Measurements from ENCODE around the gene ETS2.

Gene ETS2

GRCh38 chr21:38863843-38864363, 58.2 kb downstream of the ETS2 start:
- no peak for DNase-seq

- DNase-seq = no peak
Measured at GRCh38 chr21:38864964-38865363, 59.2 kb downstream of the ETS2 start.

- no peak for DNase-seq
Measured at GRCh38 chr21:38869196-38869595, 63.5 kb downstream of the ETS2 start.

- DNase-seq = no peak
Measured at GRCh38 chr21:38869946-38870345, 64.2 kb downstream of the ETS2 start.
